SU-DHL-6 (cell line): ENCODE results near the gene TMEM164.
"Not testable (repeated sequence)": the region's sequence is repeated elsewhere in the genome, so short reads cannot be mapped to it uniquely, and the experiment has no call there.

Experiments
- EZH2phosphoT487 ChIP-seq: fragments of 200-600 bp; sonication (generic), shearing (Covaris generic); conservative IDR thresholded peaks from 2 replicates; pipeline ENCODE4 v1.6.1; 2018; ENCODE audit warnings: mild to moderate bottlenecking, antibody characterized with exemption, low read length, moderate library complexity, mixed read lengths
- TF ChIP-seq, protein P1 (sequence below): fragments of 200-600 bp; sonication (generic); IDR thresholded peaks from one replicate; pipeline ENCODE4 v1.5.1; 2017; ENCODE audit warnings: antibody characterized with exemption, mild to moderate bottlenecking, low read length, moderate library complexity; ENCODE audit not compliant: insufficient read depth, poor library complexity, severe bottlenecking

GRCh38 chrX:110154328-110154727 lies 151.4 kb downstream of the TMEM164 start:
- TF ChIP-seq, protein P1, sequence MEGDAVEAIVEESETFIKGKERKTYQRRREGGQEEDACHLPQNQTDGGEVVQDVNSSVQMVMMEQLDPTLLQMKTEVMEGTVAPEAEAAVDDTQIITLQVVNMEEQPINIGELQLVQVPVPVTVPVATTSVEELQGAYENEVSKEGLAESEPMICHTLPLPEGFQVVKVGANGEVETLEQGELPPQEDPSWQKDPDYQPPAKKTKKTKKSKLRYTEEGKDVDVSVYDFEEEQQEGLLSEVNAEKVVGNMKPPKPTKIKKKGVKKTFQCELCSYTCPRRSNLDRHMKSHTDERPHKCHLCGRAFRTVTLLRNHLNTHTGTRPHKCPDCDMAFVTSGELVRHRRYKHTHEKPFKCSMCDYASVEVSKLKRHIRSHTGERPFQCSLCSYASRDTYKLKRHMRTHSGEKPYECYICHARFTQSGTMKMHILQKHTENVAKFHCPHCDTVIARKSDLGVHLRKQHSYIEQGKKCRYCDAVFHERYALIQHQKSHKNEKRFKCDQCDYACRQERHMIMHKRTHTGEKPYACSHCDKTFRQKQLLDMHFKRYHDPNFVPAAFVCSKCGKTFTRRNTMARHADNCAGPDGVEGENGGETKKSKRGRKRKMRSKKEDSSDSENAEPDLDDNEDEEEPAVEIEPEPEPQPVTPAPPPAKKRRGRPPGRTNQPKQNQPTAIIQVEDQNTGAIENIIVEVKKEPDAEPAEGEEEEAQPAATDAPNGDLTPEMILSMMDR = not testable (repeated sequence)
- not testable (repeated sequence) for TF ChIP-seq EZH2phosphoT487
